Esophagus muscularis mucosa (tissue), 4 donors: ENCODE measurements around the gene AFF3. TPM values are rescaled to one million over a fixed set of nuclear protein-coding genes. Genes with fewer than 3 reads are reported as not detected.
"Not testable (repeated sequence)": the region's sequence is repeated elsewhere in the genome, so short reads cannot be mapped to it uniquely, and the experiment has no call there.

Source experiments
- DNase-seq: peaks from one replicate; pipeline ENCODE4 v3.0.0-alpha.2; 2017; ENCODE audit errors: extremely low spot score
- H3K27ac ChIP-seq, 4 donors: fragments of 200-600 bp; sonication (generic); replicated peaks in 1 of 4; 1 replicate in 3 of 4; 2 replicates in 1 of 4; pipeline ENCODE4 v1.5.1; 2016 to 2019; ENCODE audit warnings: mild to moderate bottlenecking in 1 of 4
- H3K27me3 ChIP-seq, 4 donors: fragments of 200-600 bp; sonication (generic); one replicate each; pipeline versions ENCODE4 v1.5.1 to v1.6.0; 2016 to 2019
- H3K36me3 ChIP-seq, 4 donors: fragments of 200-600 bp; sonication (generic); one replicate each; pipeline ENCODE4 v1.5.1; 2016 to 2019
- H3K4me1 ChIP-seq, 4 donors: fragments of 200-600 bp; sonication (generic); one replicate each; pipeline ENCODE4 v1.5.1; 2016 to 2019
- H3K4me3 ChIP-seq, 4 donors: fragments of 200-600 bp; sonication (generic); 1 replicate in 2 of 4; 2 replicates in 2 of 4; pipeline ENCODE4 v1.5.1; 2016 to 2019; ENCODE audit warnings: mild to moderate bottlenecking in 4 of 4, moderate library complexity in 1 of 4
- H3K9me3 ChIP-seq, 4 donors: fragments of 200-600 bp; sonication (generic); 1 replicate in 3 of 4; 2 replicates in 1 of 4; pipeline ENCODE4 v1.5.1; 2016 to 2019
- CTCF ChIP-seq, 3 experiments: fragments of 200-600 bp in 2 of 3; fragments of 450-650 bp in 1 of 3; sonication (generic) in 2 of 3; IDR thresholded peaks; one replicate each; pipeline ENCODE4 v1.5.1; 2017 to 2019; ENCODE audit warnings: antibody characterized with exemption in 3 of 3, mild to moderate bottlenecking in 2 of 3, moderate library complexity in 1 of 3
- EP300 ChIP-seq: sonication (generic); formaldehyde crosslinking; IDR thresholded peaks from one replicate; pipeline ENCODE4 v1.6.1; 2017; ENCODE audit warnings: antibody characterized with exemption
- POLR2A ChIP-seq: fragments of 450-650 bp; IDR thresholded peaks from one replicate; pipeline ENCODE4 v1.6.1; 2017; ENCODE audit warnings: antibody characterized with exemption, moderate library complexity, mild to moderate bottlenecking, low read depth
- POLR2AphosphoS5 ChIP-seq, 2 donors: sonication (generic); formaldehyde crosslinking; IDR thresholded peaks; one replicate each; pipeline ENCODE4 v1.6.1; 2017; ENCODE audit warnings: antibody characterized with exemption in 2 of 2
- WGBS: methylation state at CpG from one replicate; pipeline ENCODE4 v1.1.5; 2018; 5-methylcytosine and 5-hydroxymethylcytosine counted together
- intact Hi-C: fragments of 100-400 bp; cut with DNase I; formaldehyde crosslinking; loops from one replicate; pipeline ENCODE4 v1.15.1; 2023
- total RNA-seq, 4 donors: library from RNA; depleted of rRNA; stranded (reverse); fragments of >200 nt; gene quantifications; one replicate each; pipeline versions ENCODE4 v1.1.0 to v1.2.1, GENCODE V29; 2016

Gene AFF3
- total RNA-seq, 4 donors from 2014 or later, result 36.4 to 99.5 (median 56.9) TPM

GRCh38 chr2:100106460-100106859 lies 35.9 kb downstream of the AFF3 start:
- Histone ChIP-seq H3K4me1 (peaks cover 6 to 37% (median 26%) of the 10 kb centered on the region in 4 donors), H3K27me3 (peaks cover 0 to 3% (median 0%) of the 10 kb centered on the region in 4 donors), H3K9me3 (no peaks in the 10 kb centered on the region), H3K36me3 (no peaks in the 10 kb centered on the region), H3K27ac (peak overlapping the region; percentile 82 to 87 (median 86)), H3K4me3 (peak overlapping the region in 1 of 4 donors; percentile 67)
- 56% methylated on average over 3 of the region's 9 CpGs for WGBS
- peak; percentile 93 for DNase-seq
- intact Hi-C loops, result no loop called here
- TF ChIP-seq POLR2A (no peak), CTCF (IDR thresholded peaks at IDR 0.05) (no peak), EP300 (peak; percentile 89), POLR2AphosphoS5 (IDR thresholded peaks at IDR 0.05) (peak; percentile 43 to 80)

GRCh38 chr2:100105678-100106054 lies 36.7 kb downstream of the AFF3 start:
- H3K36me3 ChIP-seq, result no peaks in the 10 kb centered on the region

GRCh38 chr2:100104718-100105677 lies 37.4 kb downstream of the AFF3 start:
- H3K4me3 ChIP-seq, result peak overlapping the region; percentile 67 to 83 (median 76)
- H3K27me3 ChIP-seq, result peaks cover 0 to 3% (median 0%) of the 10 kb centered on the region in 4 donors
- peak; percentile 85 for DNase-seq
- WGBS, result 4% methylated on average over 14 of the region's 119 CpGs
- no peaks in the 10 kb centered on the region for H3K9me3 ChIP-seq
- peaks cover 6 to 37% (median 26%) of the 10 kb centered on the region in 4 donors for H3K4me1 ChIP-seq
- intact Hi-C loops, result no loop called here
- H3K36me3 ChIP-seq, result no peaks in the 10 kb centered on the region
- TF ChIP-seq POLR2A (no peak), EP300 (no peak), CTCF (IDR thresholded peaks at IDR 0.05) (no peak), POLR2AphosphoS5 (IDR thresholded peaks at IDR 0.05) (no peak)
- peak overlapping the region; percentile 82 to 87 (median 86) for H3K27ac ChIP-seq

More at GRCh38 chr2:100105678-100106054, 36.7 kb downstream of the AFF3 start:
- DNase-seq, result peak; percentile 92
- 27% methylated on average over 12 of the region's 12 CpGs for WGBS
- Histone ChIP-seq H3K4me1 (peaks cover 6 to 37% (median 26%) of the 10 kb centered on the region in 4 donors), H3K27ac (peak overlapping the region; percentile 82 to 87 (median 86)), H3K9me3 (no peaks in the 10 kb centered on the region), H3K4me3 (peak overlapping the region; percentile 67 to 83 (median 76)), H3K27me3 (peaks cover 0 to 3% (median 0%) of the 10 kb centered on the region in 4 donors)
- no peak for TF ChIP-seq POLR2AphosphoS5 (IDR thresholded peaks at IDR 0.05)
- TF ChIP-seq EP300, result peak; percentile 15
- intact Hi-C loops, result no loop called here

- Histone ChIP-seq H3K4me3 (peak overlapping the region; percentile 44 to 83 (median 72)), H3K27ac (peak overlapping the region; percentile 40 to 72 (median 70)), H3K4me1 (peaks cover 6 to 37% (median 26%) of the 10 kb centered on the region in 4 donors)
- H3K36me3 ChIP-seq, DNase-seq, H3K9me3 ChIP-seq, H3K27me3 ChIP-seq, intact Hi-C loops: not testable (repeated sequence)
- no CpG with 5 or more reads among the region's 60 CpGs for WGBS
Observed at GRCh38 chr2:100104265-100104664, 38.1 kb downstream of the AFF3 start.

- intact Hi-C loops, H3K27me3 ChIP-seq, H3K9me3 ChIP-seq, H3K36me3 ChIP-seq, DNase-seq: not testable (repeated sequence)
- 48% methylated on average over 12 of the region's 39 CpGs for WGBS
- H3K27ac ChIP-seq, result peak overlapping the region; percentile 40 to 72 (median 70)
- H3K4me1 ChIP-seq, result peaks cover 6 to 37% (median 26%) of the 10 kb centered on the region in 4 donors
- peak overlapping the region; percentile 44 to 83 (median 72) for H3K4me3 ChIP-seq
Observed at GRCh38 chr2:100103527-100104252, 38.7 kb downstream of the AFF3 start.

- DNase-seq, H3K9me3 ChIP-seq, H3K4me3 ChIP-seq, intact Hi-C loops, H3K27me3 ChIP-seq, H3K27ac ChIP-seq, H3K36me3 ChIP-seq: not testable (repeated sequence)
- 58% methylated on average over 2 of the region's 8 CpGs for WGBS
- peaks cover 6 to 28% (median 25%) of the 10 kb centered on the region in 4 donors for H3K4me1 ChIP-seq
Observed at GRCh38 chr2:100102466-100103180, 39.8 kb downstream of the AFF3 start.

GRCh38 chr2:100098855-100099254 lies 43.5 kb downstream of the AFF3 start:
- H3K4me3 ChIP-seq, H3K36me3 ChIP-seq, H3K4me1 ChIP-seq, H3K9me3 ChIP-seq, H3K27me3 ChIP-seq, intact Hi-C loops, DNase-seq, H3K27ac ChIP-seq: not testable (repeated sequence)
- WGBS, result no CpG with 5 or more reads among the region's 8 CpGs

GRCh38 chr2:100097611-100098294 lies 44.6 kb downstream of the AFF3 start:
- intact Hi-C loops, H3K27ac ChIP-seq, H3K27me3 ChIP-seq, H3K4me1 ChIP-seq, H3K9me3 ChIP-seq, H3K4me3 ChIP-seq, DNase-seq, H3K36me3 ChIP-seq: not testable (repeated sequence)
- WGBS, result no CpG with 5 or more reads among the region's 7 CpGs

GRCh38 chr2:100095845-100096244 lies 46.5 kb downstream of the AFF3 start:
- H3K27ac ChIP-seq, DNase-seq, H3K36me3 ChIP-seq, H3K4me3 ChIP-seq, H3K27me3 ChIP-seq, H3K4me1 ChIP-seq, H3K9me3 ChIP-seq, intact Hi-C loops: not testable (repeated sequence)
- WGBS, result 100% methylated on average over 7 of the region's 10 CpGs
